PC-9 (cell line): ENCODE measurements around the gene CCNO.

Source experiments
- CTCF ChIP-seq: fragments of 200-600 bp; sonication (generic); conservative IDR thresholded peaks from 2 replicates; pipeline ENCODE4 v1.6.1; 2017; ENCODE audit warnings: mixed run types, antibody characterized with exemption, mild to moderate bottlenecking, moderate library complexity
- EZH2 ChIP-seq: fragments of 200-600 bp; sonication (generic); IDR thresholded peaks from 2 replicates; pipeline ENCODE4 v1.8.0; 2017; ENCODE audit warnings: antibody characterized with exemption, low read depth

- TF ChIP-seq CTCF (no peak), EZH2 (no peak)
Measured at GRCh38 chr5:55205001-55205400, 28.4 kb downstream of the CCNO start.
